IPS-18a (cell line): ENCODE results near the gene DIAPH2.
A peak's percentile ranks its signal among the peaks of the same experiment; 100 is the strongest.

Experiments used
- H3K27ac ChIP-seq: one replicate; pipeline ENCODE4 v1.5.1; 2013; ENCODE audit warnings: low read length
- H3K27me3 ChIP-seq: one replicate; pipeline ENCODE4 v1.6.1; 2013; ENCODE audit warnings: mild to moderate bottlenecking, low read length; ENCODE audit not compliant: control insufficient read depth, insufficient read depth
- H3K36me3 ChIP-seq: one replicate; pipeline ENCODE4 v1.6.1; 2013; ENCODE audit warnings: low read depth, low read length; ENCODE audit not compliant: control insufficient read depth
- H3K4me1 ChIP-seq: one replicate; pipeline ENCODE4 v1.6.1; 2013; ENCODE audit warnings: low read depth, low read length; ENCODE audit not compliant: control insufficient read depth
- H3K4me3 ChIP-seq: one replicate; pipeline ENCODE4 v1.5.1; 2013; ENCODE audit warnings: low read length
- H3K9ac ChIP-seq: one replicate; pipeline ENCODE4 v1.6.1; 2013; ENCODE audit warnings: mild to moderate bottlenecking, low read length, moderate library complexity
- H3K9me3 ChIP-seq: one replicate; pipeline ENCODE4 v1.6.1; 2013; ENCODE audit warnings: low read depth, low read length; ENCODE audit not compliant: control insufficient read depth

DIAPH2 gene

GRCh38 chrX:97011540-97011939, 326.9 kb downstream of the DIAPH2 start:
- H3K27ac ChIP-seq: no peak overlapping the region
- H3K4me1 ChIP-seq: peaks cover 3% of the 10 kb centered on the region
- no peaks in the 10 kb centered on the region for H3K36me3 ChIP-seq
- no peaks in the 10 kb centered on the region for H3K9me3 ChIP-seq
- H3K27me3 ChIP-seq: no peaks in the 10 kb centered on the region
- H3K9ac ChIP-seq: no peak overlapping the region
- H3K4me3 ChIP-seq: no peak overlapping the region

- H3K36me3 ChIP-seq: no peaks in the 10 kb centered on the region
- H3K27ac ChIP-seq: no peak overlapping the region
- H3K4me3 ChIP-seq: no peak overlapping the region
- no peaks in the 10 kb centered on the region for H3K9me3 ChIP-seq
- H3K9ac ChIP-seq: no peak overlapping the region
- no peaks in the 10 kb centered on the region for H3K27me3 ChIP-seq
- H3K4me1 ChIP-seq: peaks cover 3% of the 10 kb centered on the region
These were observed 331.5 kb downstream of the DIAPH2 start for GRCh38 chrX:97016106-97016505.

GRCh38 chrX:97021680-97022079, 337.0 kb downstream of the DIAPH2 start:
- Histone ChIP-seq H3K27ac (no peak overlapping the region), H3K36me3 (no peaks in the 10 kb centered on the region), H3K27me3 (no peaks in the 10 kb centered on the region), H3K4me1 (peaks cover 3% of the 10 kb centered on the region), H3K9ac (no peak overlapping the region), H3K9me3 (no peaks in the 10 kb centered on the region), H3K4me3 (no peak overlapping the region)

- Histone ChIP-seq H3K4me3 (no peak overlapping the region), H3K36me3 (no peaks in the 10 kb centered on the region), H3K9ac (no peak overlapping the region), H3K27me3 (no peaks in the 10 kb centered on the region), H3K4me1 (peaks cover 18% of the 10 kb centered on the region), H3K27ac (peak overlapping the region; percentile 42), H3K9me3 (no peaks in the 10 kb centered on the region)
These were observed 341.8 kb downstream of the DIAPH2 start for GRCh38 chrX:97026406-97026805.

GRCh38 chrX:97027384-97027922, 342.8 kb downstream of the DIAPH2 start:
- peaks cover 18% of the 10 kb centered on the region for H3K4me1 ChIP-seq
- no peak overlapping the region for H3K4me3 ChIP-seq
- H3K27me3 ChIP-seq: no peaks in the 10 kb centered on the region
- H3K9me3 ChIP-seq: no peaks in the 10 kb centered on the region
- no peaks in the 10 kb centered on the region for H3K36me3 ChIP-seq
- H3K9ac ChIP-seq: no peak overlapping the region
- H3K27ac ChIP-seq: no peak overlapping the region

GRCh38 chrX:97030463-97030862, 345.8 kb downstream of the DIAPH2 start:
- Histone ChIP-seq H3K4me3 (no peak overlapping the region), H3K27ac (no peak overlapping the region), H3K27me3 (no peaks in the 10 kb centered on the region), H3K9me3 (no peaks in the 10 kb centered on the region), H3K4me1 (peaks cover 18% of the 10 kb centered on the region), H3K9ac (no peak overlapping the region), H3K36me3 (no peaks in the 10 kb centered on the region)

GRCh38 chrX:97030947-97031346, 346.3 kb downstream of the DIAPH2 start:
- Histone ChIP-seq H3K27ac (no peak overlapping the region), H3K9me3 (no peaks in the 10 kb centered on the region), H3K4me1 (peaks cover 18% of the 10 kb centered on the region), H3K4me3 (no peak overlapping the region), H3K27me3 (no peaks in the 10 kb centered on the region), H3K9ac (no peak overlapping the region), H3K36me3 (no peaks in the 10 kb centered on the region)

GRCh38 chrX:97039363-97040029, 354.9 kb downstream of the DIAPH2 start:
- Histone ChIP-seq H3K36me3 (no peaks in the 10 kb centered on the region), H3K9ac (no peak overlapping the region), H3K9me3 (peaks cover 3% of the 10 kb centered on the region), H3K27me3 (no peaks in the 10 kb centered on the region), H3K27ac (no peak overlapping the region), H3K4me3 (no peak overlapping the region), H3K4me1 (peaks cover 10% of the 10 kb centered on the region)

GRCh38 chrX:97045470-97045869, 360.8 kb downstream of the DIAPH2 start:
- no peaks in the 10 kb centered on the region for H3K9me3 ChIP-seq
- no peaks in the 10 kb centered on the region for H3K27me3 ChIP-seq
- H3K4me1 ChIP-seq: peaks cover 10% of the 10 kb centered on the region
- no peak overlapping the region for H3K9ac ChIP-seq
- no peaks in the 10 kb centered on the region for H3K36me3 ChIP-seq
- H3K4me3 ChIP-seq: no peak overlapping the region
- no peak overlapping the region for H3K27ac ChIP-seq

- Histone ChIP-seq H3K27me3 (no peaks in the 10 kb centered on the region), H3K4me3 (no peak overlapping the region), H3K36me3 (no peaks in the 10 kb centered on the region)
These were observed 362.2 kb downstream of the DIAPH2 start for GRCh38 chrX:97046867-97047266.

GRCh38 chrX:97050392-97050791, 365.8 kb downstream of the DIAPH2 start:
- Histone ChIP-seq H3K36me3 (no peaks in the 10 kb centered on the region), H3K9ac (no peak overlapping the region), H3K27me3 (no peaks in the 10 kb centered on the region)

More at GRCh38 chrX:97046867-97047266, 362.2 kb downstream of the DIAPH2 start:
- no peaks in the 10 kb centered on the region for H3K9me3 ChIP-seq
- H3K9ac ChIP-seq: no peak overlapping the region
- H3K27ac ChIP-seq: no peak overlapping the region
- peaks cover 10% of the 10 kb centered on the region for H3K4me1 ChIP-seq

GRCh38 chrX:97057349-97057909, 372.8 kb downstream of the DIAPH2 start:
- H3K27ac ChIP-seq: no peak overlapping the region
- no peaks in the 10 kb centered on the region for H3K36me3 ChIP-seq
- no peak overlapping the region for H3K4me3 ChIP-seq
- peaks cover 13% of the 10 kb centered on the region for H3K4me1 ChIP-seq
- no peaks in the 10 kb centered on the region for H3K9me3 ChIP-seq
- no peak overlapping the region for H3K9ac ChIP-seq
- H3K27me3 ChIP-seq: peaks cover 27% of the 10 kb centered on the region

More at GRCh38 chrX:97050392-97050791, 365.8 kb downstream of the DIAPH2 start:
- H3K4me1 ChIP-seq: no peaks in the 10 kb centered on the region
- H3K4me3 ChIP-seq: no peak overlapping the region
- H3K9me3 ChIP-seq: no peaks in the 10 kb centered on the region
- H3K27ac ChIP-seq: no peak overlapping the region
